ENCODE data around the gene VWA8.

Gene VWA8

DNA sequence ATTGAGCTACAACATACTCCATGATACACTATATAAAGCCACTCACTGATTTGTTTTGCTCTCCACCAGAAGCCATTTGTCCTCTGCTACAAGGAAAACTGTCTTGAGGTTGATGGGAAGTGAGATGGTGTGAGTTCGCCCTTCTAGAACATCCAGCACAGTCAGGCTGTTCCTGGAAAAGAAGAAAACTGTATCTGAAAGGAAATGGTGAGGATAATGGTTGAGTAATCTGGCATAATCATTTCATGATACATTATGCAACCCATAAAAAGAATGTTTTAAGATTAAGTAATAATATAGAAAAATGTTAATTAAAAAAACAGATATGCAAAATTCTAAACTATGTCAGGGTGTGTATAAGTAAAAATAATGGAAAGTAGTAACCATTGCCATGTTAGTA lies 269.6 kb downstream of the VWA8 start:
- DNase-seq (ENCODE audit: low spot score), result no peak

DNA sequence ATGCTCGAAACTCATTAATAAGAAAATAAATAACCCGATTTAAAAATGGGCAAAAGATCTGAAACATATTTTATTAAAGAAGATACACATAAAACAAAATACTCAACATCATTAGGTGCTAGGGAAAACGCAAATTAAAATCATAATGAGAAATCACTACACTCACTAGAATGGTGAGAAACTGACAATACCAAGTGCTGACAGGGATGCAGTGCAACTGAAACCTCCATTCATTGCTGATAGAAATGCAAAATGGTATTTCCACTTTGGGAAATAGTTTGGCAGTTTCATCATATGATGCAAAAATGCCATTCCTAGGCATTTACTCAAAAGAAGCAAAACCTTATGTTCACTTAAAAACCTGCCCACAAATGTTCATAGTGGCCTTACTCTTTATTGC lies 278.1 kb downstream of the VWA8 start:
- DNase-seq (ENCODE audit: low spot score), result no peak

DNA sequence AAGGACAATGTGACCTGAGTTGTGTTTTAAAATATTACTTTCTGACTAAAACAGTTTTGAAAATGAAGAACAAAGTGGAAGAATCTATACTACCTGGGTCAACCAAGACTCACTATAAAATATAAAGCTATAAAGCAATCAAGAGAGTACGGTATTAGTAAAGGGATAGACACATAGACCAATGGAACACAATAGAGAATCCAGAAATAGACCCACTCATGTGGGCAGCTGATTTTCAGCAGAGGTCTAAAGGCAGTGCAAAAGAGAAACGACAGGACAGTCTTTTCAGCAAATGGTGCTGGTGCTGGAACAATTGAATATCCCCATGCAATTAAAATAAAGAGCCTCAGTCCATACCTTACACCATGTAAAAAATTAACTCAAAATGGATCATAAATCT lies 278.9 kb downstream of the VWA8 start:
- DNase-seq (ENCODE audit: low spot score), result no peak

DNA sequence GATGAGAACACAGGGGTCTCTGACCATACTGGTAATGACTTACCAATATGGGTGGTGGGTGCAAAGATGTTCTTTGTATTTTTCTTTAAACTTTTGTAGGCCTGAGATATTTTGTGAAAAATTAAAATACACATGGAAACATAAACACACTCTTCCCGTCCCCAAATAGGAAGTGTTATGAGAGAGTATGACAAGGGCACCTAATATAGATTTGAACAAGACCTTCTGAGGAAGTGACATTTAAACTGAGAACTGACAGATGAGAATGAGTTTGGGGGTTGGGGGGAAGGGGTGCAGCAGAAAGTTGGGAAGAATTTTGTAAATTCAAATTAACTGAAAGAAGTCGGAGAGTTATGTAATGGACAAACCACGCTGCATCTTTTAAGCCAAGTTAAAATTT lies 279.3 kb downstream of the VWA8 start:
- no peak for DNase-seq (ENCODE audit: low spot score)

DNA sequence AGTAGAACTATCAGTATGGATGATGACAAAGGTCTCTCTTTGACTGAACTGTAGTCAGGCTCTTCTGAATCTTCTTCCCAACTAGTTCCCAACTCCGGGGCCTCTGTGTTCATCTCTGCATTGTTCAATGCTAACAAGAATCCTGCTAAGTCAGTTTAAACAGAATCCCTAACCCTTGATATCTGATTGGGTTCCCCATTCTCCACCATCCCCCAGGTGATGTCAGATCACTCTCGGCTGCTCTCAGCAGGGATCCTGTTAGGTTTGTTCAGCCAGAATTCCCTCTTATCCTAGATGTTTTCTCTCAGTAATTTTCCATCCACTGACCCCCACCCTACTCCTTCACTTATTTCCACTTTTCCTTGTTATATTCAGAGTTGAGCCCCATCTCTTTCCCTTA lies 280.0 kb downstream of the VWA8 start:
- no peak for DNase-seq (ENCODE audit: low spot score)

DNA sequence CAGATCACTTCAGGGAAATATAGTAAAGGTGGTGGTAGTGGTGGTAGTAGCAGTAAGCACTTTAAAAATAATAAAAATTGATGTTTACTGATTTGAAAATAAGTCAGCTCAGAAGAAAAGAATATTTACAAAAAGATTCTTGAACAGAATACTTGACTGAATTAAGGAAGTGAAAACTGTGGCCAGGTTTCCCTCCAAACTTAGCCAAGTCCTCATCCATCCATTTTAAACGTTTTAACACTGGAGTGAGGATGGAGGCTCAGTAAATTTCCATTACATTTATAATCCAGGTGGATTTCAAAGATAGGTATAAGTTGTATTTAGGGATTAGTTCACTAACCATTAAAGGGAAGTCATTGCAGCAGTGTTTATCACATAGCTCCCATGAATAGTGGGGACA lies 282.1 kb downstream of the VWA8 start:
- no peak for DNase-seq (ENCODE audit: low spot score)

DNA sequence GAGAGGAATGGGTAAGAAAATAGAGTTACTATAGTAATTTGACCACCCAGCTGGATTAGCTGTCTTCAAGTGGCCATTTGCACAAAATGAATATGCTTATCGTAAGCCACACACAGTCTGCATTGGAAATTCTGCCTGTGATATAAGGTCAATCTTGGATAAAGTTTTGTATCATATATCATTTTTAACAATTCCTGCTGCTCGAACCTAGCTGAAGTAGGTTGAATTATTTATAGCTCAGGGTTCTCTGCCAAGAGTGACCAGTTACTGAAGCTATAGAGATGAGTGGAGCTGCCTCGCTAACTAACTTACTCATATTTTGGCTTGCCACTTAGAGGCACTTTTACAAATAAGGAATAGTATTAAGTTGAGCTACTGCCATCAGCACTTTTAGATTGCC lies 282.7 kb downstream of the VWA8 start:
- no peak for DNase-seq (ENCODE audit: low spot score)

DNA sequence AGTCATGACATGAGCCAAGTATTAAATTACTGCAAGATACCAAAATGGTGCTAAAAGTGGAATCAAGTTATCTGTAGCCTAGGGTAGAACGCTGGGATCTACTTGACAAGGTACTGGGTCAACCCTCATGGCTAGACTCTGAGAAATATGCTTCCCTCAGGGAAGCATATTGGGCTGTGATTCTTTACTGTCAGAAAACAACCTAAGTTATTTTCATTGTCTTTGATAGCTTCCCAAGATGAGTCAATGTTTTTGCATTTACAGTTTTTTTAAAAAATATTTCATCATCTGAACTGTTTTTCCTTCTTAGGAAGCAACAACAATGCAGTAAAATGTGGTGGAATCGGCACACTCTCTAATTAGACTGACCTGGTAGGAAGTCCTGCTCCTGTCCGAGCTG lies 285.6 kb downstream of the VWA8 start:
- DNase-seq (ENCODE audit: low spot score), result no peak

DNA sequence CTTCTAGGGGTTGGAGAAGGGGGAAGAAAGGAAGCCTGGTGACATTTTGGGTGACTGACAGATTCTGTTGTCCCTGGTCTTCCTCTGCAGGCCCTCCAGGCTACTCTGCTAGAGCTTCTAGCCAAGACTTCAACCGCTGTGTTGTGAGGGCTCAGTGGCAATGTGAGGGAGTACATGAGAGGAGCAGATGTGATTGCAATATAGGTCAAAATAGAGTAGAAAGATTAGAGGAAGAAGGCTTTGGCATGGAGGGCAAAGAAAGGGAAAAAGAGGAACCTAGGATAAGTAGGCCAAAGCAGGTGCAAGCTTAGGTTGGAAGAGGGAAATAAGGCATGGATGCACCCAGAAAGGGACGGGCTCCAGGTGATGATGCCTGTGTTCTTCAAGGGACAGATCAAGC lies 286.7 kb downstream of the VWA8 start:
- no peak for DNase-seq (ENCODE audit: low spot score)

DNA sequence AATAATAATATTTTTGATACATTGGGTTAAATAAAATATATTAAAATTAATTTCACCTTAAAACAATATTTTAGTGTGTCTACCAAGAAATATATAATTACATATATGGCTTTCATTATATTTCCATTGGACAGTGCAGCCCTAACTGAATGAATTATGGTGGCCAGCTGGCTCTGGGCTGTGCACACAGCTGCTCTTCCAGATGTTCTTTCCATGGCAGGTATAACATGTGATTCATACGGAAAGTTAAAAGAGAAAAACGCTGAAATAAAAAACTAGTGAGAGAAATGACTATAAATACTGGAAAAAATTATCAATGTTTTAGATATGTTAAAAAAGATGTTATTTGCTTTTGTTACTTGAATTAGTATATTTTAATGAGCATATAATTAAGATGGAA lies 287.3 kb downstream of the VWA8 start:
- no peak for DNase-seq (ENCODE audit: low spot score)

DNA sequence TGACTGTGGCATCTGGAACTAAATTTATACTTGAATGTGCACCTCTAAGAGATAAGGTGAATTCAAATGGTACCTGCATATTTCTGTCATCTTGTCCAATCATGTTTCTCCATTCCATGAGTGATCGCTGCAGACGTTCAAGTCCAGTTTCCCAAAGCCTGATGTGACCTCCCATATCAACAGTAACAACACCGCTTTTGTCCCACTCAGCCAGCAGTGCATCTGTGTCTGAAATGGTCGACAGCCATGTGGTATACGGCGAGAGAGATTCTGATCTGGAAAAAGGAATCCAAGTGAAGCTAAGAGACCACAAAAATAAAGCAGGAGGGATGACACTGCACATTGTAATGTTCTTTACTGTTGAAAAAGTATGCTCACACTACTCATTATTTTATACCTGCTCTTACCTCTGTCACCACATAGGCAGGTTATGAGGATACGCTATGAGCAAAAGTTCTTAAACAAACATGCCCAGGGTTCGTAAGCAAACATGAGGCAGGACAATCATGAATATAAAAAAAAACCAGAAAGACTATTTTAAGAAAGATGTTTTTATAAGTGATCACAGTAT lies 290.0 kb downstream of the VWA8 start:
- DNase-seq (ENCODE audit: low spot score), result peak; percentile 52

DNA sequence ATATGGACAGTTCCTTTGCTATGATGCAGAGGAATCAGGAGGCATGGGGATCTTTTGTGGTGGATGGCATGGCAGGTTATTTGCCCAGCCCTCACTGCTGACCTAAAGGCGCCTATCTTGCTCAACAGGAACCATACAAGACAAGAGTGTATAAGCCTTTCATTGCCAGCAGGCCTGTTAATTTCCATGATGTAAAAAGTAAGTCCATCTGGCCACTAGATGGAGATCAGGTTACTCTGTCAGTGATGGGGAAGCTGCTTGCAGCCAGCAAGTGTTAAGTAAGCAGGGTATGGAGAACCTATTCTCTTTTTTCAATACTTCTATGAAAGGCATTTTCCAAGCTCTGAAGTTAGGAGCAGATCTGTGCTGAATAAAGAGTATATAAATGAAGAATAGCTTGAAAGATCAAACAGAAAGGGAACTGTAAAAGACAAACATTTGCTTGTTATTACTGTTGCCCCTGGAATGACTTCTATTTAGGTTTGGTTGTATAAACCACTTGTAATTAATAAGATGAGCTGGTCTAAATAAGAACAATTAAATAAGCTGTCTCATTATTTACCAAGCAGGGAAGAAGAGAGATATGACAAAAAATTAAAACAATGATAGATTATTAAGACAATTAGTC lies 292.7 kb downstream of the VWA8 start:
- DNase-seq (ENCODE audit: low spot score), result peak; percentile 95

DNA sequence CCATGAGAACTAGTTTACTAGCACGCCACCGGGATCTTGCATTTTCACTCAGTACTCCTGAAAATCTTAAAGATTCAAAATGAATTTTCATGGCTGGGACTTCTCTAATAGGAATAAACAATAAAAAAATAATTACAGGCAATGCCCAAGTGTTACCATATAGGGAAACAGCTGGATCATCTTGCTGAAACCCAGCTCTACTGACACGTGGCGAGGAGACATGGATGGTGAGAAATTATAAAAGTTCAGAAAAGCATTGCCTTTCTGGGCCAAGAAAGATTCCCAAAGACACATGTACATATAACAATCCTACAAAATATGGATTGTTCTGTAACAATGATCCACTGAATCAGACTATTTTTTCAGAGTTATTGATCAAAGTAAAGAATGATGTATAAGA lies 294.3 kb downstream of the VWA8 start:
- DNase-seq (ENCODE audit: low spot score), result no peak

DNA sequence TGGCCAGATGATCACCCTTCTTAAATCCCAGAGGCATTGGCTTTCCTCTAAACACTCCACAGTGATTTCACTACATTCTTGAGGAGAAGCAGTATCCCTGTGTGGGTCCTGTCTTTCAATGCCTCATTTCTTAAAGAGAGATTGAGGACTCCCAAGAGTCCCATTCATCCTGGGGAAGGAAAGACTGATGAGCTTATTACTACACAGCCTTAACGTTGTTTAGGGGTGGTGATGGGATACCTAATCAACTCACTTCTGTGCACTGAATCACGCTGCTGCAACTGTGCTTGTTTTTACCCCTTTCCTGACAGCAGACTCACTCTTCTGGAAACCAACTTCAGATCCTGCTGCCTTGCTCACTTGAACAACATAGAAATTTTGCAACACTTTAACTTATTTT lies 300.5 kb downstream of the VWA8 start:
- DNase-seq (ENCODE audit: low spot score), result no peak

DNA sequence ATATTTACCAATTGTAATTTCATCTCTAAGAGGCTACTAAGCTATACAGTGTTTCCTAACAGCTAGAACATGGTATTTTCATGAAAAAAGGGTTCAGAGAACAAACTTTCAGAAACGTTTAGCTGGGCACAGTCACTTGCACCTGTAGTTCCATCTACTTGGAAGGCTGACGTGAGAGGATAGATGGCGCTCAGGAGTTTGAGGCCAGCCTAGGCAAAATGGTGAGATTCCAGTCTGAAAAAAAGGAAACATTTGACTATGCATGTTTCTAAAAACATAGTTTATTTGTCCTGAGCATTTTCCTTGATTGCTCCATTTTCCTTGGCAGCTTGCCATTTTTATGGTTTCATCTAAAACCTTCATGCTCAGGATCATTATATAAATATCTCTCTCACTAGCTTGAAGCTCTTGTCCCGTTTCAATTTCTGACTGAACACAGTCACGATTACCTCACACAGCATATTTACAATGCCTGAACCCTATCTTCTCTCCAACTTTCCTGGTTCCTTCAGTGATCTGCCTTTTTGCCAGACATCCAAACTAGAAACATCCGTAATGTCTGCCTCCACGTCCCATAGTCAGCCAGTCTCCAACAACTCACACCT lies 302.8 kb downstream of the VWA8 start:
- DNase-seq (ENCODE audit: low spot score), result no peak

DNA sequence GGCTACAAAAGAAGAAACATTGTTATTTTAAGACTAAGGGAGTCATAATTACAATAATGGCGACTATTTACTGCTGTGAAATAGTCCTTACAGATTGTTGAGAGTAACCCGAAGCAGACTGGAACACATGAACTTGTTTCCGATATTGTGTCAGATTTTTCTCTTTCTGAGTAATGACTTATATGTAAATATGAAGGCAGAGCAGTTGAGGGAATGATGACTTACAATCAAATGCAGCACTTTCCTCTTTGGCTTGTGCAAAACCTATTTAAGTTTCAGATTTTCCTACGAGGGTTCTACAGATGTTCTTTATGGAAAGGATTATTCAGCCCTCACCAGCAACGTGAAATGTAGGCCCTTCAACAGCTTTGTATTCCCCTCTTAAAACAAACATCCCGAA lies 304.9 kb downstream of the VWA8 start:
- no peak for DNase-seq (ENCODE audit: low spot score)

DNA sequence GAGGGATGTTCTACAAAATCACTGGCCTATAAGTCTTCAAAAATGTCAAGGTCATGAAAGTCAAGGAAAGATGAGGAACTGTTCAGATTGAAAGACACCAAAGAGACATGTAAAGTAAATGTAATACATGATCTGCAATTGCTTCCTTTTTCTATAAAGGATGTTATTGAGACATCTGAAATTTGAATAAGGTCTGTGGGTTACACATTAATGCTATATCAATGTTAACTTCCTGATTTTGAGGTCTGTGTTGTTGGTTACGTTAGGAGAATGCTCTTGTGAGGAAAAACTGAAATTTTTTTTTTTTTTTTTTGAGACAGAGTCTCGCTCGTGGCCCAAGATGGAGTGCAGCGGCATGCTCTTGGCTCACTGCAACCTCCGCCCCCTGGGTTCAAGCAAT lies 306.1 kb downstream of the VWA8 start:
- DNase-seq (ENCODE audit: low spot score), result no peak

DNA sequence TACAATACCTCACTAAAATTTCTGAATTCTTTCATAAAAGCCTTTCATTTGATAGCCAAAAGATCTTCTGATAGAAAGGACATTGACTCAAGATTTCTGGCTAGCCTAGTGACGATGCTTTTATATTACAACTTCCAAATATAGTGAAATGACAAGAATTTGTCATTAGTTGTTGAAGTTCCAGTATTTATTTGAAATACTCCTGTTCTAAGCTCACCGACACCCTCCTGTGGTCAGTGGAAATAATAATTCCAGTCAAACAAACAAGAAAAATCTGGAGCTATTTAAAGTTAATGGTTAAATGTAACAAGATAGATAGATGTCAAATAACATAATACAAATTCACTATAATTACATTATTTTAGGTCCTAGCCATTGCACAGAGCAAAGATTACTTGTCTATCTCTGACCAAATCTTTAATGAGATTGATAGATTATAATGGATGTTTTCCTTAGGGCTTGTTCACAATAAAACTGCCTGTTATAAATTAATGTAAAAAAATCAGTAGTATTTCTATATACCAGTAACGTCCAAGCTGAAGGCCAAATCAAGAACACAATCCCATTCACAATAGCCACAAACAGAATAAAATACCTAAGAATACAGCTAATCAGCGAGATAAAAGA lies 308.1 kb downstream of the VWA8 start:
- DNase-seq (ENCODE audit: low spot score), result peak; percentile 81

DNA sequence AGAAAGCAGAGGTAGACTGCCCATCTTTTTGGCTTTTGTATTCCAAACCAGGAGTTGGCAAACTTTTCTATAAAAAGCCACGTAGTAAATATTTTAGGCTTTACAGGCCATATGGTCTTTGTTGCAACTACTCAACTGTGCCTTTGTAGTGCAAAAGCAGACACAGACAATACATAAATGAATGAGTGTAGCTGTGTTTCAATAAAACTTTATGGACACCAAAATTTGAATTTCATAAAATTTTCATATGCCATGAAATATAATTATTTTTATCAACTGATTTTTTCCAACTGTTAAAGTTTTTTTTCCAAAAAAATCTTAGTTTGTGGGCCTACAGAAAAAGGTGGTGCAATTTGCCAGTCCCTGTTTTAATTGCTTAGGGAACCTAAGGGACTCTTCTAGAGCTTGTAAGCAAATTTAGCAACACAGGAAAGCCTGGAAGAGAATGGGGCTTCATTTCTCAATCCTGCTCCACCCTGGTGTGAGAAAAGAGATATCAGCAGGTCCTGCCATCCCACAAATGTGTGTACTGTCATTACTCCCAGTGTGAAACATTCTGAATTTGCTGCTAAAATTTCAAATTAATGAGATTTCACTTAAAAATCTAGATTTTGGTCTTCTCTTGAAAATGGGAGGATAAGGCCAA lies 309.4 kb downstream of the VWA8 start:
- no peak for DNase-seq (ENCODE audit: low spot score)

DNA sequence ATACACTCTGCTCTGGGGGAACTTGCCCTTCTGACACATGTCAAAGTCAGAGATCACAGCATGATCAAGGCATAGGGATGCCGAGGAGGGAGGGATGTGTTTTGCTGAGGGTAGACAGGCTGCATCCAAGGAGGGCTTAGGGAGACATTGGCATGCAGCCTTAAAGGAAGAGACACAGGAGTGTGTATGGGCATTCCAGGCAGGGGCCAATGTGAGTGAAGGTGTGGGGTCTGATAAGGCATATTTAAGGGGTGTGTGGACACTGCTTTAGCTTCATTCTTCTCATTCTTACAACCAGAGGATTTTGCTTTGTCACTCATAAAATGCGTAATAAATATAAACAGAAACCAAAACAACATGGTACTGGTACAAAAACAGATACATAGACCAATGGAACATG lies 310.2 kb downstream of the VWA8 start:
- no peak for DNase-seq (ENCODE audit: low spot score)

DNA sequence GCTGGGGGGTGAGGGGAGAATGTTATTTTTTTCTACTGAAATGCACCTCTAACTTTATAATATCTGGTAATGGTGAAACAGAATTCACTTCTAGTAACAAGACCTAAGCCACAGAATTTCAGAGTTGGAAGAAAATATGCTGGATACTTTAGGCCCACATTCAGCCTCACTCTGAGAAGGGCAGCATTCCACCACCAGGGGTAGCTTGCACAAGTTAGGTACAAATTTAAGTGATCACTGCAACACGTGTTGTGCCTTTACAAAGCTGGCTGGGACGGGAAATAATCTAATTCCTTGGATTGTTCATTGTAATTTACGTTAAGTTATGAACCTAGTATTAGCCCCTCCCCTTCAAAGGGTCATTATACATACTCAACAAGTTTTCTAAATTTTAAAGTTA lies 311.2 kb downstream of the VWA8 start:
- no peak for DNase-seq (ENCODE audit: low spot score)

DNA sequence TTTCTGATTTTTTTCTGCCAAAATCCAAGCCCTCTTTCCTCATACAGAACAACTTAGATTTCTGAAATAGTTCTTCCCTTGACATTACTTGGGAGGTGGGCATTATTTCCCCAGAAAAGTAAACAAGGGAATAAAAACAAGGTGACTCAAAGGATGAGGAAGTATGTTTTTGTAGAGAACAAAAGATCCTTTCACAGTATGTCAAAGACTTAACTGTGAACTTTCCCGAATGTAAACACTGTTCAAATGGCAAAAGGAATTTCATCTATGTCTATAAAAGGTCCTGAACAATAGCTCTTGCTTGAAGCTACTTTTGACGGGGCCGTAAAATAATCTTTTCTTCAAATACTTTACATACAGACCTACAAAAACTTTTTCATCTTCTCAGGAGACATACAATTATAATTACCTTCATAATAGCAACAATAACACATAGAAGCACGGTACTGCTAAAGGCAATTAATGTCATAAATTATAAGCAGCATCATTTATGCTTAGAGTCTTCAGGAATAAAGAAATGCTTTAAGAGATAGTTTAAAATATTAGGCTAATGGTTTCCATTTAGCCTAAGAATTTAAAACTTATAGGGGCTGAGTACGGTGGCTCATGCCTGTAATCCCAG lies 312.5 kb downstream of the VWA8 start:
- DNase-seq (ENCODE audit: low spot score), result no peak
